Trophoblast cell (in vitro differentiated cells and primary cell): Measurements from ENCODE around the gene KIAA1549.

Experiments used
- DNase-seq, 2 donors: peaks; one replicate each; pipeline ENCODE4 v3.0.0-alpha.2; 2016
- H2AFZ ChIP-seq: 2 replicates; pipeline ENCODE4 v1.6.1; 2013; ENCODE audit warnings: low read length, moderate library complexity, mild to moderate bottlenecking; ENCODE audit not compliant: insufficient read depth, poor library complexity
- H2AK5ac ChIP-seq: 2 replicates; pipeline ENCODE4 v1.6.1; 2013; ENCODE audit warnings: mild to moderate bottlenecking, low read length
- H2BK120ac ChIP-seq: 2 replicates; pipeline ENCODE4 v1.6.1; 2013; ENCODE audit warnings: low read length, mild to moderate bottlenecking, moderate library complexity; ENCODE audit not compliant: insufficient read depth, poor library complexity
- H2BK12ac ChIP-seq: 2 replicates; pipeline ENCODE4 v1.6.1; 2013; ENCODE audit warnings: mild to moderate bottlenecking, low read length, moderate library complexity
- H2BK5ac ChIP-seq: 2 replicates; pipeline ENCODE4 v1.6.1; 2013; ENCODE audit warnings: low read length, low read depth, moderate library complexity, mild to moderate bottlenecking; ENCODE audit not compliant: poor library complexity
- H3K14ac ChIP-seq: 2 replicates; pipeline ENCODE4 v1.6.1; 2013; ENCODE audit warnings: mild to moderate bottlenecking, low read length
- H3K18ac ChIP-seq: 2 replicates; pipeline ENCODE4 v1.6.1; 2013; ENCODE audit warnings: mild to moderate bottlenecking, low read length
- H3K23ac ChIP-seq: 2 replicates; pipeline ENCODE4 v1.6.1; 2013; ENCODE audit warnings: low read length
- H3K27ac ChIP-seq: 2 replicates; pipeline ENCODE4 v1.5.1; 2013; ENCODE audit warnings: low read depth, mild to moderate bottlenecking, inconsistent platforms, low read length, moderate library complexity
- H3K27me3 ChIP-seq: 2 replicates; pipeline ENCODE4 v1.6.1; 2013; ENCODE audit warnings: inconsistent platforms, mild to moderate bottlenecking, low read length, moderate library complexity; ENCODE audit not compliant: insufficient read depth
- H3K36me3 ChIP-seq, 2 experiments: 1 replicate in 1 of 2; 2 replicates in 1 of 2; pipeline ENCODE4 v1.6.1; 2013; ENCODE audit warnings: low read length in 2 of 2, mild to moderate bottlenecking in 2 of 2, moderate library complexity in 1 of 2; ENCODE audit not compliant: insufficient read depth in 2 of 2, control insufficient read depth in 1 of 2
- H3K4ac ChIP-seq: 2 replicates; pipeline ENCODE4 v1.6.1; 2013; ENCODE audit warnings: low read depth, mild to moderate bottlenecking, low read length, moderate library complexity
- H3K4me1 ChIP-seq, 2 experiments: 1 replicate in 1 of 2; 2 replicates in 1 of 2; pipeline ENCODE4 v1.6.1; 2013; ENCODE audit warnings: low read length in 2 of 2, mild to moderate bottlenecking in 2 of 2, moderate library complexity in 1 of 2; ENCODE audit not compliant: insufficient read depth in 2 of 2, control insufficient read depth in 1 of 2
- H3K4me2 ChIP-seq: 2 replicates; pipeline ENCODE4 v1.6.1; 2013; ENCODE audit warnings: inconsistent platforms, mild to moderate bottlenecking, low read length, moderate library complexity
- H3K4me3 ChIP-seq: 2 replicates; pipeline ENCODE4 v1.5.1; 2013; ENCODE audit warnings: mild to moderate bottlenecking, low read depth, low read length, inconsistent platforms
- H3K79me1 ChIP-seq: one replicate; pipeline ENCODE4 v1.6.1; 2013; ENCODE audit warnings: low read length
- H3K79me2 ChIP-seq: 2 replicates; pipeline ENCODE4 v1.6.1; 2013; ENCODE audit warnings: low read length, mild to moderate bottlenecking; ENCODE audit not compliant: control insufficient read depth, insufficient read depth, poor library complexity
- H3K9ac ChIP-seq: 2 replicates; pipeline ENCODE4 v1.6.1; 2013; ENCODE audit warnings: mild to moderate bottlenecking, low read length
- H3K9me3 ChIP-seq: 2 replicates; pipeline ENCODE4 v1.6.1; 2013; ENCODE audit warnings: low read depth, mild to moderate bottlenecking, control low read depth, inconsistent platforms, low read length; ENCODE audit not compliant: insufficient read depth
- H4K12ac ChIP-seq: 2 replicates; pipeline ENCODE4 v1.6.1; 2013; ENCODE audit warnings: low read depth, mild to moderate bottlenecking, low read length, moderate library complexity
- H4K8ac ChIP-seq: 2 replicates; pipeline ENCODE4 v1.6.1; 2013; ENCODE audit warnings: low read depth, mild to moderate bottlenecking, low read length, moderate library complexity
- H4K91ac ChIP-seq: one replicate; pipeline ENCODE4 v1.6.1; 2013; ENCODE audit warnings: low read depth, mild to moderate bottlenecking, low read length, moderate library complexity
- WGBS: extraction: QIAGEN DNeasy Blood & Tissue Kit; methylation state at CpG from one replicate; pipeline ENCODE4 v1.1.7; 2013; ENCODE audit warnings: missing lambda C conversion rate; ENCODE audit not compliant: insufficient read length, insufficient coverage; ENCODE audit errors: extremely low coverage; 5-methylcytosine and 5-hydroxymethylcytosine counted together

Gene KIAA1549

DNA sequence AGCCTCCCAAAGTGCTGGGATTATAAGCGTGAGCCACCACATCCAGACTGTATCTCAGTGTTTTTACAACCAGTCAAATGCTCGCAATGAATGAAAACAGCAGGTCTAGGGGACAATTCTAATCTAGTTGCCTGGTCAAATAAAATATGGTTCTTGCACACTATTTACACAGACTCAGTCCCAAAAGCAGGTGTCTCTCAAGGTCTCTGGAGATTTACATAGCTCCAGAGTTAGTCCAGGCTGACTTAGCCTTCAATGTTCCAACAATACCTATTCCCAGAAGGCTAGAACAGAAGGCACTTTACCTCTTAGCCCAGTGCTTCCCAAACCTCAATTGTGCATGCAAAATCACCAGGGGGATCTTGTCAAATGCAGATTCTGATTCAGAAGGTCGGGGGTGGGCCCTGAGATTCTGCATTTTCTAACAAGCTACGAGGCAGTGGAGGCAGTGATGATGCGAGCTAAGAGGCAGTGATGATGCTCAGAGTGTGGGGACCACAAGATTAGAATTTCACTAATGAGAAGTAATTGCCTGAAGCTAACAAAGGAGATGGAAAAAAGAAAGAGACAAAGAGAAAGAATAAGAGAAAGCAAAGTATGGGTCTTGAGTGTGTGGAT, 6.4 kb downstream of the KIAA1549 start:
- Histone ChIP-seq H3K9ac (no peak overlapping the region), H2BK12ac (no peak overlapping the region), H4K91ac (no peak overlapping the region), H3K79me2 (peaks cover 2% of the 10 kb centered on the region), H2BK5ac (no peak overlapping the region), H3K14ac (no peak overlapping the region), H4K12ac (no peak overlapping the region), H2AFZ (no peak overlapping the region), H3K27ac (no peak overlapping the region), H4K8ac (no peak overlapping the region), H3K4ac (no peak overlapping the region), H3K23ac (no peak overlapping the region), H2AK5ac (no peak overlapping the region), H3K27me3 (no peaks in the 10 kb centered on the region), H3K36me3 (no peaks in the 10 kb centered on the region), H3K18ac (no peak overlapping the region), H3K79me1 (peaks cover 8% of the 10 kb centered on the region), H3K4me1 (peaks cover 9 to 10% of the 10 kb centered on the region in 2 experiments), H3K9me3 (no peaks in the 10 kb centered on the region), H2BK120ac (no peak overlapping the region), H3K4me3 (no peak overlapping the region), H3K4me2 (no peak overlapping the region)
- no CpG with 5 or more reads among the region's 5 CpGs for WGBS
- no peak for DNase-seq

DNA sequence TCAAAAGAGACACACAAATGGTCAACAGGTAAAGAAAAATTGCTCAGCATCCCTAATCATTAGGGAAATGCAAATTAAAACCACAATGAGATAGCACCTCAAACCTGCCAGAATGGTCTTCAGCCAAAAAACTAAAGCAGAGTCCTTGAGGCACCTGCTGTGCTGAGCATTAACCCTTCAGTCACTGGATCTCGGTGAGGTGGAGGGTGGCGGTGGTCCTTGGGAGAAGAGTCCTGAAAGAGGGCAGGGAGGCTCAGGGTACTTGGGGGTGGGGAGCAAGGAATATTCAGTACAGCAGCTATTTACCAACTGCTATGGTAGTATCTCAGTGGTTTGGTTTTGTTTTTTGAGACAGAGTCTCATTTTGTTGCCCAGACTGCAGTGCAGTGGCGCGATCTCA, 7.1 kb downstream of the KIAA1549 start:
- H4K12ac ChIP-seq: no peak overlapping the region
- H3K9ac ChIP-seq: no peak overlapping the region
- no peak overlapping the region for H2BK120ac ChIP-seq
- peaks cover 4% of the 10 kb centered on the region for H3K79me1 ChIP-seq
- H2BK5ac ChIP-seq: no peak overlapping the region
- no peak overlapping the region for H4K8ac ChIP-seq
- no peak overlapping the region for H4K91ac ChIP-seq
- H3K18ac ChIP-seq: no peak overlapping the region
- H3K4me1 ChIP-seq: peaks cover 5 to 6% of the 10 kb centered on the region in 2 experiments
- H3K23ac ChIP-seq: no peak overlapping the region
- no peaks in the 10 kb centered on the region for H3K27me3 ChIP-seq
- no peak overlapping the region for H2BK12ac ChIP-seq
- WGBS: no CpG with 5 or more reads among the region's 4 CpGs
- peaks cover 2% of the 10 kb centered on the region for H3K79me2 ChIP-seq
- no peak overlapping the region for H3K27ac ChIP-seq
- no peak for DNase-seq
- no peak overlapping the region for H3K4ac ChIP-seq
- H3K36me3 ChIP-seq: no peaks in the 10 kb centered on the region
- no peaks in the 10 kb centered on the region for H3K9me3 ChIP-seq
- H3K4me3 ChIP-seq: no peak overlapping the region
- H3K14ac ChIP-seq: no peak overlapping the region
- no peak overlapping the region for H2AFZ ChIP-seq
- H3K4me2 ChIP-seq: no peak overlapping the region
- H2AK5ac ChIP-seq: no peak overlapping the region

- no peak overlapping the region for H3K4me3 ChIP-seq
- H3K79me2 ChIP-seq: no peaks in the 10 kb centered on the region
- no peak overlapping the region for H2BK120ac ChIP-seq
- no peak overlapping the region for H3K14ac ChIP-seq
- no peak overlapping the region for H2BK5ac ChIP-seq
- no peak overlapping the region for H4K8ac ChIP-seq
- H2AFZ ChIP-seq: no peak overlapping the region
- H3K9me3 ChIP-seq: no peaks in the 10 kb centered on the region
- no peak overlapping the region for H3K18ac ChIP-seq
- no peaks in the 10 kb centered on the region for H3K36me3 ChIP-seq
- H3K79me1 ChIP-seq: no peaks in the 10 kb centered on the region
- no peak overlapping the region for H2BK12ac ChIP-seq
- H3K27ac ChIP-seq: no peak overlapping the region
- no peak for DNase-seq
- no peak overlapping the region for H4K91ac ChIP-seq
- peaks cover 2 to 4% of the 10 kb centered on the region in 2 experiments for H3K4me1 ChIP-seq
- H4K12ac ChIP-seq: no peak overlapping the region
- no peak overlapping the region for H2AK5ac ChIP-seq
- no peak overlapping the region for H3K4me2 ChIP-seq
- H3K23ac ChIP-seq: no peak overlapping the region
- no peaks in the 10 kb centered on the region for H3K27me3 ChIP-seq
- no CpG with 5 or more reads among the region's 6 CpGs for WGBS
- H3K4ac ChIP-seq: no peak overlapping the region
- H3K9ac ChIP-seq: no peak overlapping the region
Observed at GRCh38 chr7:138970952-138971351, 10.2 kb downstream of the KIAA1549 start.

DNA sequence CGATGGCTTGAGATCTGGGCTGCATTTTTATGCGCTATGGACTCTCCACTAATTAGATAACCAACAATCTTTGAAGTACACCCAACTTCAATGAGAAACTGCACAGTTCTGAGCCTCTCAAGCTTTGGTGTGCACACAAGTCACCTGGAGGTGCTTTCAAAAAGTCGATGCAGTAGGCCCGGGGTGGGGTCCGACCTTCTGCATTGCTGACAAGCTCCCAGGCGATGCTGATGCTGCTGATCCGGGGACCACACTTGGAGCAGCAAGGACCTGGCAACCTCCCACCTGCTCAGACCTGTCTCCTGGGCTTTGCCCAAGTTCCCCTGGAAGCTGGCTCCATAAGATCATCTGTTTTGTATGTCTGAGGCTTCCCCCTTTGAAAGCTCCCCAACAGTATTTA, 10.7 kb downstream of the KIAA1549 start:
- Histone ChIP-seq H4K91ac (no peak overlapping the region), H2BK120ac (no peak overlapping the region), H3K79me2 (peaks cover 2% of the 10 kb centered on the region), H3K4ac (no peak overlapping the region), H3K79me1 (no peaks in the 10 kb centered on the region), H2AFZ (no peak overlapping the region), H3K14ac (no peak overlapping the region), H2BK12ac (no peak overlapping the region), H3K27ac (no peak overlapping the region), H3K9me3 (no peaks in the 10 kb centered on the region), H3K9ac (no peak overlapping the region), H3K4me2 (no peak overlapping the region), H3K4me3 (no peak overlapping the region), H3K4me1 (peaks cover 2 to 4% of the 10 kb centered on the region in 2 experiments), H4K8ac (no peak overlapping the region), H2AK5ac (no peak overlapping the region), H3K18ac (no peak overlapping the region), H3K36me3 (no peaks in the 10 kb centered on the region), H4K12ac (no peak overlapping the region), H3K27me3 (no peaks in the 10 kb centered on the region), H2BK5ac (no peak overlapping the region), H3K23ac (no peak overlapping the region)
- no peak for DNase-seq
- WGBS: no CpG with 5 or more reads among the region's 7 CpGs
